Parathyroid adenoma (tissue), 2 donors: ENCODE results near the gene ADISSP.
A peak's percentile ranks its signal among the peaks of the same experiment; 100 is the strongest.

Experiments
- H2AFZ ChIP-seq: fragments of 300-600 bp; sonication (generic); one replicate; pipeline ENCODE4 v1.7.0; 2017; ENCODE audit warnings: antibody characterized with exemption, mild to moderate bottlenecking
- H3K27ac ChIP-seq: fragments of 300-600 bp; sonication (generic); one replicate; pipeline ENCODE4 v1.7.0; 2017
- H3K27me3 ChIP-seq: fragments of 300-600 bp; sonication (generic); one replicate; pipeline ENCODE4 v1.7.0; 2017; ENCODE audit warnings: low read length; ENCODE audit not compliant: control insufficient read depth, insufficient read depth
- H3K36me3 ChIP-seq: fragments of 300-600 bp; sonication (generic); one replicate; pipeline ENCODE4 v1.7.0; 2017; ENCODE audit warnings: low read length; ENCODE audit not compliant: control insufficient read depth, insufficient read depth
- H3K4me1 ChIP-seq: fragments of 300-600 bp; sonication (generic); one replicate; pipeline ENCODE4 v1.7.0; 2017; ENCODE audit warnings: control low read depth
- H3K4me2 ChIP-seq: fragments of 300-600 bp; sonication (generic); one replicate; pipeline ENCODE4 v1.7.0; 2017; ENCODE audit warnings: low read length
- H3K4me3 ChIP-seq: fragments of 300-600 bp; sonication (generic); one replicate; pipeline ENCODE4 v1.7.0; 2017; ENCODE audit warnings: low read depth, low read length
- H3K79me2 ChIP-seq: fragments of 300-600 bp; sonication (generic); one replicate; pipeline ENCODE4 v1.7.0; 2017; ENCODE audit warnings: control low read depth
- H3K9ac ChIP-seq: fragments of 300-600 bp; sonication (generic); one replicate; pipeline ENCODE4 v1.7.0; 2017; ENCODE audit warnings: mild to moderate bottlenecking
- H3K9me3 ChIP-seq: fragments of 300-600 bp; sonication (generic); one replicate; pipeline ENCODE4 v1.7.0; 2017; ENCODE audit warnings: low read length; ENCODE audit not compliant: control insufficient read depth
- TF ChIP-seq, protein P1 (sequence below): fragments of 300-600 bp; sonication (generic); IDR thresholded peaks from one replicate; pipeline ENCODE4 v1.7.0; 2017; ENCODE audit warnings: antibody characterized with exemption, mild to moderate bottlenecking
- donor health status: primary hyperparathyroidism.

The ADISSP gene

DNA sequence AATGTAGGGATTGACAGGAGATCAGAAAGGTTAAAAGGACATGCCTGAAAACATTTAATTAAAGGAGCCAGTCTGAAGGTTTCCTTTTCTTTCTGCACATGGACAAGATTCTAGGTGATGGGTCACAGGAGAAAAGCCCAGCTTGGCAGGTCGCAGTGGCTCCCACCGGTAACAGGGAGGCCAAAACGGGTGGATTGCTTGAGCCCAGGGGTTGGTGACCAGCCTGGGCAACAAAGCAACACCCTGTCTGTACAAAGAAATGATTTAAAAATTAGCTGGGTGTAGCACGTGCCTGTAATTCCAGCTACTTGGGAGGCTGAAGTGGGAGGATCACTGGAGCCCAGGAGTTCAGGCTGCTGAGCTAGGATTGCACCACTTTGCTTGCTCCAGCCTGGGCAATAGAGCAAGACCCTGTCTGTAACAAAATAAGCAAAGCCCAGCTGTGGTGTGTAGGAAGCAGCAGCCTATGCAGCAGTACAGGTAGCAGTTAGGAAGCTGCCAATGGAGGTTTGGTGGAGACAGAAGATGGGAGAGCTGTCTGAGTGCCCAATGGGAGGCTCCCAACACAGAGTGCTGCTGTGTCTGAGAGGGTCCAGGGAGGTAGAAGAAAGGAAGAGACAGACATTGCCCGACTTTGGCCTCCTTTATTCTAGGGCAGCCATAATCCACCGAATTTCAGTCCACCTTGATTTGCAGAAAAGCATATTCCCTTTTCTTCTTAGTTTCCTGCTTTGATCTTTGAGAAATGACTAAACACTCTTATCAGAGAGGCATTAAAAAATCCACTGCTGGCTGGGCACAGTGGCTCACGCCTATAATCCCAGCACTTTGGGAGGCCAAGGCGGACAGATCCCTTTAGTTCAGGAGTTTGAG, 45.7 kb upstream of the ADISSP start:
- H2AFZ ChIP-seq, result peak overlapping the region; percentile 24
- H3K4me1 ChIP-seq, result peaks cover 20% of the 10 kb centered on the region
- H3K9me3 ChIP-seq, result no peaks in the 10 kb centered on the region
- no peak overlapping the region for H3K4me3 ChIP-seq
- H3K79me2 ChIP-seq, result no peaks in the 10 kb centered on the region
- H3K9ac ChIP-seq, result no peak overlapping the region
- H3K36me3 ChIP-seq, result no peaks in the 10 kb centered on the region
- no peak overlapping the region for H3K4me2 ChIP-seq
- H3K27ac ChIP-seq, result no peak overlapping the region
- TF ChIP-seq, protein P1, sequence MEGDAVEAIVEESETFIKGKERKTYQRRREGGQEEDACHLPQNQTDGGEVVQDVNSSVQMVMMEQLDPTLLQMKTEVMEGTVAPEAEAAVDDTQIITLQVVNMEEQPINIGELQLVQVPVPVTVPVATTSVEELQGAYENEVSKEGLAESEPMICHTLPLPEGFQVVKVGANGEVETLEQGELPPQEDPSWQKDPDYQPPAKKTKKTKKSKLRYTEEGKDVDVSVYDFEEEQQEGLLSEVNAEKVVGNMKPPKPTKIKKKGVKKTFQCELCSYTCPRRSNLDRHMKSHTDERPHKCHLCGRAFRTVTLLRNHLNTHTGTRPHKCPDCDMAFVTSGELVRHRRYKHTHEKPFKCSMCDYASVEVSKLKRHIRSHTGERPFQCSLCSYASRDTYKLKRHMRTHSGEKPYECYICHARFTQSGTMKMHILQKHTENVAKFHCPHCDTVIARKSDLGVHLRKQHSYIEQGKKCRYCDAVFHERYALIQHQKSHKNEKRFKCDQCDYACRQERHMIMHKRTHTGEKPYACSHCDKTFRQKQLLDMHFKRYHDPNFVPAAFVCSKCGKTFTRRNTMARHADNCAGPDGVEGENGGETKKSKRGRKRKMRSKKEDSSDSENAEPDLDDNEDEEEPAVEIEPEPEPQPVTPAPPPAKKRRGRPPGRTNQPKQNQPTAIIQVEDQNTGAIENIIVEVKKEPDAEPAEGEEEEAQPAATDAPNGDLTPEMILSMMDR, result no peak
- no peaks in the 10 kb centered on the region for H3K27me3 ChIP-seq

DNA sequence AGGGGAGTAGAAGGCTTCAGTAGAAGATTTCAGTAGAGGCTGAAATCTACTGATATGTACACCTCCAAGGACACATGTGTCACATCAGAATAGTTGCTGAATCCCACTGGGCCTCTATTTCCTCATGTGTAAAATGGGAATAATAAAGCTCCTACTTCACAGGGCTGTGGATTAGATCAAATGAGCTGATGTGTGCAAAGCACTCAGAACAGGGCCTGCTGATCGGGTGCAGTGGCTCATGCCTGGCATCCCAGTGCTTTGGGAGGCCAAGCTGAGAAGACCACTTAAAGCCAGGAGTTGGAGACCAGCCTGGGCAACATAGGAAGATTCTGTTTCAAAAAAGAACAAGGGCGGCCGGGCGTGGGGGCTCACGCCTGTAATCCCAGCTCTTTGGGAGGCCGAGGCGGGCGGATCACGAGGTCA, 44.7 kb upstream of the ADISSP start:
- Histone ChIP-seq H3K36me3 (no peaks in the 10 kb centered on the region), H3K79me2 (no peaks in the 10 kb centered on the region), H3K4me1 (peaks cover 27% of the 10 kb centered on the region), H3K27ac (peak overlapping the region; percentile 100), H3K27me3 (no peaks in the 10 kb centered on the region), H3K4me2 (peak overlapping the region; percentile 46), H3K9ac (no peak overlapping the region), H2AFZ (peak overlapping the region; percentile 90), H3K9me3 (no peaks in the 10 kb centered on the region), H3K4me3 (peak overlapping the region; percentile 23)
- TF ChIP-seq, protein P1, result no peak

DNA sequence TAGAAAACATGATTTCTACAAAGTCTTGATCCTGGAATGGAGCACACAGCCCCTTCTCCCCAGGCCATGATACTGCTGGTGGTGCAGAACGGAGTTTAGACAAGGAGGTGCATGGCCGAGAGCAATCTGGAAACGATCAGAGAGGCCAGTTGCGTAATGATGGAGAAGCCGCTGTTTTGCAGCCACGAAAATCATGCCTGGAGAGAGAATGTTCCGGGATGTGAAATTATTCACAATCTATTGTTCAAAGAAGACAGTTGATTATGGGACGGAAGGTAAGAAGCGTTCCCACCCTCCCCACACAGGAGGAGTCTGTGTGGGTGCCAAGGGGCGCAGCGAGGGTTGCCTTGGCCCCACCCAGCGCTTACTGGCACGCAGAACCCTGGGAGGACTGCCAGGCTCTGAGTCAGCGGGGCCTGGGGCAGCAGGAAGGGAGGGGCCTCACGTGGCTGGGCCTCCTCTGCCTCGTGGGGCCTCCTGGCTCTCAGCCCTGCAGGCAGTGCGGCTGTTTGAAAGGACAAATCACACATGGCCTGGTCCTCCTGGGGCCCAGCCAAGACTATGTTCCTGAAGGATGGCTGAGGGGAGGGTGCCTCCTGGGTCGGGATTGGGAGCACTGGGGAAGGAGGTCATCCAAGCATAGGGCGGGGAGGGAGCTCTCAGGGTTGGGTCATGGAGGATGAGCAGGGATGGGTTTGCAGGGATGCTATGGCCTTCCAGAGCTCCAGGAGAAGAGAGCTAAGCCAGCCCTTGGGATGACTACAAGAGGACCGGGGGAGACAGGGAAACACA, 44.1 kb upstream of the ADISSP start:
- Histone ChIP-seq H3K4me2 (peak overlapping the region; percentile 66), H3K4me1 (peaks cover 33% of the 10 kb centered on the region), H2AFZ (peak overlapping the region; percentile 90), H3K27me3 (no peaks in the 10 kb centered on the region), H3K9me3 (no peaks in the 10 kb centered on the region), H3K79me2 (no peaks in the 10 kb centered on the region), H3K36me3 (no peaks in the 10 kb centered on the region), H3K4me3 (peak overlapping the region; percentile 58), H3K9ac (peak overlapping the region; percentile 25), H3K27ac (peak overlapping the region; percentile 100)
- TF ChIP-seq, protein P1, result peak; percentile 6

DNA sequence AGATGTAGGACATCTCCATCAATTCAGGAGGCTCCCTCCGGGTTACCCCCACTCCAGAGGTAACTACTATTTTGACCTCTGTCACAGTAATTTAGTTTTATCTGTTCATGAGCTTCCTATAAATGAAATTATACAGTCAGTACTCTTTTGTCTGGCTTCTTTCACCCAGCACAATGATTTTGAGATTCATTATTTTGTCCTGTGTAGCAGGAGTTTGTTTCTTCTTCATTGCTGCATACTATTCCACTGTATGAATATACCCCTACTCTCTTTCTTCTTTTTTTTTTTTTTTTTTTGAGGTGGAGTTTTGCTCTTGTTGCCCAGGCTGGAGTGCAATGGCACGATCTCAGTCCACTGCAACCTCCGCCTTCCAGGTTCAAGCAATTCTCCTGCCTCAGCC, 41.0 kb upstream of the ADISSP start:
- Histone ChIP-seq H3K9me3 (no peaks in the 10 kb centered on the region), H3K27ac (peak overlapping the region; percentile 89), H3K9ac (no peak overlapping the region), H2AFZ (no peak overlapping the region), H3K79me2 (no peaks in the 10 kb centered on the region), H3K36me3 (no peaks in the 10 kb centered on the region), H3K4me3 (no peak overlapping the region), H3K4me1 (peaks cover 43% of the 10 kb centered on the region), H3K27me3 (no peaks in the 10 kb centered on the region), H3K4me2 (peak overlapping the region; percentile 48)
- TF ChIP-seq, protein P1, result no peak
